GM23248 (cell line): ENCODE results near the gene ALDH7A1.

Experiments
- EZH2 ChIP-seq: fragments of 200-600 bp; sonication (generic); IDR thresholded peaks from 2 replicates; pipeline ENCODE4 v1.6.1; 2018; ENCODE audit warnings: antibody characterized with exemption, mild to moderate bottlenecking; ENCODE audit not compliant: insufficient read depth, poor library complexity, severe bottlenecking
- EZH2phosphoT487 ChIP-seq: fragments of 200-600 bp; sonication (generic); IDR thresholded peaks from 2 replicates; pipeline ENCODE4 v1.6.1; 2018; ENCODE audit warnings: antibody characterized with exemption, moderate library complexity, mild to moderate bottlenecking, low read depth; ENCODE audit not compliant: insufficient read depth

DNA sequence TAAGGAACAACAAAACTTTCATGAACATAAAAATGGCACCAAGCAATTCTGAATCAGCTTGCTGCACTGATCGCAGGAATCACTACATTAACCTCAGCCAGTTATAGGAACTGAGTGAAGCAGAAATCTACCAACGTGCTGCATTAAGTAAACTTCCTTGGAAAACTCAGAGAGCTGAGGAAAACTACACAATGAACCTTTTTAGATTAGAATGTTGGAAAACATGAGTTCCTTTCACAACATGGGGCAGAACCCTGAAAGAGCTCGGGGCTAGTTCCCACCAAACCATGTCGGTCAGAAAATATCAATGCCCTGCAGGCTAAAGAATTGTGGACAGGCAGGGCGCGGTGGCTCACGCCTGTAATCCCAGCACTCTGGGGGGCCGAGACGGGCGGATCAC is 19.4 kb downstream of the ALDH7A1 start:
- TF ChIP-seq EZH2 = no peak
- no peak for TF ChIP-seq EZH2phosphoT487
